Measurements from ENCODE around the gene LRRC7.

Gene LRRC7

GRCh38 chr1:70048336-70049094 lies 480.8 kb downstream of the LRRC7 start:
- DNase-seq: no peak

- DNase-seq: no peak
Measured at GRCh38 chr1:70051926-70052325, 484.2 kb downstream of the LRRC7 start.

- DNase-seq: no peak
Measured at GRCh38 chr1:70057500-70057899, 489.8 kb downstream of the LRRC7 start.

- no peak for DNase-seq
Measured at GRCh38 chr1:70061231-70061630, 493.5 kb downstream of the LRRC7 start.

GRCh38 chr1:70063861-70064260 lies 496.1 kb downstream of the LRRC7 start:
- DNase-seq: no peak

- DNase-seq: no peak
Measured at GRCh38 chr1:70066711-70067110, 499.0 kb downstream of the LRRC7 start.

- no peak for DNase-seq
Measured at GRCh38 chr1:70071601-70072000, 503.9 kb downstream of the LRRC7 start.

- DNase-seq: no peak
Measured at GRCh38 chr1:70072231-70072751, 504.6 kb downstream of the LRRC7 start.

GRCh38 chr1:70075761-70076160 lies 508.0 kb downstream of the LRRC7 start:
- no peak for DNase-seq

- DNase-seq: no peak
Measured at GRCh38 chr1:70077066-70077465, 509.3 kb downstream of the LRRC7 start.

GRCh38 chr1:70079546-70079945 lies 511.8 kb downstream of the LRRC7 start:
- DNase-seq: no peak

- no peak for DNase-seq
Measured at GRCh38 chr1:70083519-70083918, 515.8 kb downstream of the LRRC7 start.

GRCh38 chr1:70084314-70084915 lies 516.7 kb downstream of the LRRC7 start:
- no peak for DNase-seq

GRCh38 chr1:70085521-70085920 lies 517.8 kb downstream of the LRRC7 start:
- no peak for DNase-seq

- no peak for DNase-seq
Measured at GRCh38 chr1:70086897-70087296, 519.2 kb downstream of the LRRC7 start.

- no peak for DNase-seq
Measured at GRCh38 chr1:70090141-70090540, 522.4 kb downstream of the LRRC7 start.

GRCh38 chr1:70090875-70091274 lies 523.2 kb downstream of the LRRC7 start:
- DNase-seq: no peak

GRCh38 chr1:70091811-70092210 lies 524.1 kb downstream of the LRRC7 start:
- no peak for DNase-seq

GRCh38 chr1:70092526-70092925 lies 524.8 kb downstream of the LRRC7 start:
- DNase-seq: no peak

GRCh38 chr1:70093250-70093975 lies 525.7 kb downstream of the LRRC7 start:
- no peak for DNase-seq

GRCh38 chr1:70101231-70101630 lies 533.5 kb downstream of the LRRC7 start:
- DNase-seq: no peak

- no peak for DNase-seq
Measured at GRCh38 chr1:70101774-70102173, 534.1 kb downstream of the LRRC7 start.

GRCh38 chr1:70103770-70104169 lies 536.0 kb downstream of the LRRC7 start:
- DNase-seq: no peak

- DNase-seq: no peak
Measured at GRCh38 chr1:70109241-70109640, 541.5 kb downstream of the LRRC7 start.

Measured in activated CD8-positive, alpha-beta memory T cell treated with anti-CD3 and anti-CD28 coated beads, Interleukin-2, amount 50 U/mL, for 4 hours (primary cell).